Measurements from ENCODE around the gene PSORS1C1.

PSORS1C1 gene

DNA sequence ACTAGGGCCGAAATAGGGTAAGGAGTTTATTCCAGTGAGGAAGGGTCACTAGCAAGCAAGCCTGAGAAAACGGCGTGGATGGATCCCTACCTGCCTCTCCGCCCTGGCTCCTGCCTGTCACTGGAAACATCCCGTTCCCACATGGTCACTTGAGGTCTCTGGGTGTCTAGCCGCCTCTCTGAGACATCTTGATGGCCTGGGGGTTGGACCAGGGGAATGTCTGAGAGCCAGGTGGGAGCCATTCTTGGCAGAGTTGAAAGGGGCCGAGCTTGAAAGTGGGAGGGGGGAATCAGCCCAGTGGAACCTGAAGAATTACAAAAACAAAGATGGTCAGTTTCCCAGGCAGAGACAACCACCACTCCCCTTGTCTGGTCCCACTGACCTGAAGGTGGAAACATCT is 42.0 kb downstream of the PSORS1C1 start:
- no peak overlapping the region for H3K4me3 ChIP-seq (replicated peaks in 1 of 2; ENCODE audit: low read depth in 2 of 2, low read length in 2 of 2)
- no peak for TF ChIP-seq CTCF (IDR thresholded peaks at IDR 0.05; ENCODE audit: low read depth, low read length)
- DNase-seq (ENCODE audit: low read depth in 2 of 2) = no peak

GRCh38 chr6:31157513-31158139 is 43.0 kb downstream of the PSORS1C1 start, which contains the start of gene CCHCR1:
Gene CCHCR1, minus strand, starts transcription at chr6:31157802. Its CDS starts 202 bp downstream, at chr6:31157600.
- DNase-seq (ENCODE audit: low read depth in 2 of 2) = peak in 1 of 2 donors; percentile 4
- peak within 1 kb of the TSS; percentile 74 to 89 for H3K4me3 ChIP-seq (replicated peaks in 1 of 2; ENCODE audit: low read depth in 2 of 2, low read length in 2 of 2)
- TF ChIP-seq CTCF (IDR thresholded peaks at IDR 0.05; ENCODE audit: low read depth, low read length) = no peak

- peak; percentile 100 for DNase-seq (ENCODE audit: low read depth in 2 of 2)
- no peak for TF ChIP-seq CTCF (IDR thresholded peaks at IDR 0.05; ENCODE audit: low read depth, low read length)
- peak within 1 kb of the TSS; percentile 74 to 89 for H3K4me3 ChIP-seq (replicated peaks in 1 of 2; ENCODE audit: low read depth in 2 of 2, low read length in 2 of 2)
Observed at GRCh38 chr6:31158140-31158862, 43.7 kb downstream of the PSORS1C1 start, which contains the start of gene TCF19. Gene TCF19, plus strand, starts transcription at chr6:31158589. Its CDS starts 881 bp downstream, at chr6:31159470.

DNA sequence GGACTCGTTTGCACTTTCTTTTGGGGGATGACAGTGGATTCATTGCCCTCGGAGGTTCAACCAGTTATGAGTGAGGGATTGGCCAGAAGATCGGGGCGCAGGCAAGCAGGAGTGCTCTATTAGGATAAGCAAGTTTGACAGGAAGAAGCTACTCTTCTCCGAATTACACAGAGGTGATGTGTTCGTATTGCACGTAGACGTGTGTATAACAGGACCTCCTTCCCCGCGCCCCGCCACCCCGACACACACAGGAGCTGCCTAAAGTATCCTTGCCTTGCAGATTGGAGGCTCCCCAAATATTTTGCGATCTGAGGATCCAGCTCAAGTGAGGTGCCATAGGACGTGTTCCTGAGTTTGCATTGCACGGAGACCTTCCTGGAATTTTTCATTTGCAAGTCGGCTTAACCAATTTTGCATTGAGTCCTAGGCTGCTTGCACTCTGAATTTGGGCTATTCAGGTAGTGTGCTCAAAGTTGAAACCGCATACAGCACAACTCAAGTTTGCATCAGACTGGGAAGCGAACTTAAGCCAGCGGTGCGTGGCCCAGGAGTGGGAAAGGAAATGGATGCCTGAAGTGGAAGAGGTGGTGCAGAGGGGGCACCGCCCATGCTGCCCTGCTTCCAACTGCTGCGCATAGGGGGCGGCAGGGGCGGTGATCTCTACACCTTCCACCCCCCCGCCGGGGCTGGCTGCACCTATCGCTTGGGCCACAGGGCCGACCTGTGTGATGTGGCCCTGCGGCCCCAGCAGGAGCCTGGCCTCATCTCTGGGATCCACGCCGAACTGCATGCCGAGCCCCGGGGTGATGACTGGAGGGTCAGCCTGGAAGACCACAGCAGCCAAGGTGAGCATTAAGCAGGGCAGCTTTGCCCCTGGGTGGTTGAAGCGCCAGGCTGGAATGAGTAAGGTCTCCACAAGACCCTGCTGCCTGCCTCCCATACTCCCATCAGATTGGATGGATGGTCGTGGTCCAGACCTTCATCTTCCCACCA is 44.6 kb downstream of the PSORS1C1 start:
- TF ChIP-seq CTCF (IDR thresholded peaks at IDR 0.05; ENCODE audit: low read depth, low read length) = peak; percentile 6
- H3K4me3 ChIP-seq (replicated peaks in 1 of 2; ENCODE audit: low read depth in 2 of 2, low read length in 2 of 2) = peak overlapping the region; percentile 74 to 89
- peak; percentile 17 to 36 for DNase-seq (ENCODE audit: low read depth in 2 of 2)

- no peak overlapping the region for H3K4me3 ChIP-seq (replicated peaks in 1 of 2; ENCODE audit: low read depth in 2 of 2, low read length in 2 of 2)
- no peak for DNase-seq (ENCODE audit: low read depth in 2 of 2)
- TF ChIP-seq CTCF (IDR thresholded peaks at IDR 0.05; ENCODE audit: low read depth, low read length) = no peak
Observed at GRCh38 chr6:31161216-31162126, 46.9 kb downstream of the PSORS1C1 start.

All from cardiac fibroblast (primary cell).